ENCODE data around the gene DNPH1. TPM values are rescaled to one million over a fixed set of nuclear protein-coding genes. Genes with fewer than 3 reads are reported as not detected.

The DNPH1 gene
- total and polyA plus RNA-seq, 9 of the 15 experiments (the other 6 are each of a cell fraction or from before 2014, with no cell fraction given), result 7.3 to 300 (median 68.7) TPM

- TF ChIP-seq ZBTB40 (IDR thresholded peaks at IDR 0.05), result no peak
- no peak for TF ChIP-seq ZBTB40 (CRISPR knock-in tag; IDR thresholded peaks at IDR 0.05)
- TF ChIP-seq E2F6 (IDR thresholded peaks at IDR 0.05; ENCODE audit: borderline replicate concordance in 1 of 2, extremely low read depth in 1 of 2, insufficient read depth in 1 of 2, insufficient read length in 1 of 2, low read depth in 1 of 2, low read length in 1 of 2, poor library complexity in 1 of 2, severe bottlenecking in 1 of 2), result no peak
- no peak for TF ChIP-seq RERE (CRISPR knock-in tag; IDR thresholded peaks at IDR 0.05; ENCODE audit: borderline replicate concordance)
- TF ChIP-seq GTF2F1 (IDR thresholded peaks at IDR 0.05; ENCODE audit: low read depth, low read length), result no peak
- TF ChIP-seq ARID1B (IDR thresholded peaks at IDR 0.05), result peak; percentile 69
- no peak for TF ChIP-seq ZNF212 (CRISPR knock-in tag; IDR thresholded peaks at IDR 0.05)
- no peak for TF ChIP-seq ZSCAN29 (IDR thresholded peaks at IDR 0.05)
- TF ChIP-seq ZNF668 (CRISPR knock-in tag; IDR thresholded peaks at IDR 0.05), result no peak
- no peak for TF ChIP-seq NR4A1 (CRISPR knock-in tag; IDR thresholded peaks at IDR 0.05)
- TF ChIP-seq NR4A1 (tag; IDR thresholded peaks at IDR 0.05), result no peak
- TF ChIP-seq POLR3G (IDR thresholded peaks at IDR 0.05; ENCODE audit: extremely low read depth, insufficient read length, insufficient replicate concordance), result no peak
- 0 out of 2 replicates have a peak, but pooled peaks have one; percentile 43 for TF ChIP-seq KLF16 (IDR thresholded peaks at IDR 0.05)
These were observed 3.0 kb downstream of the DNPH1 start (continued) for GRCh38 chr6:43226192-43226851.
